GM13976 (cell line): ENCODE results near the gene EIF3C.
"Not testable (repeated sequence)": the region's sequence is repeated elsewhere in the genome, so short reads cannot be mapped to it uniquely, and the experiment has no call there.

Experiments
- DNase-seq: peaks from one replicate; pipeline ENCODE4 v3.0.0; 2012; ENCODE audit warnings: low spot score
- in situ Hi-C: fragments of 300-500 bp; cut with MboI; formaldehyde crosslinking; loops from one replicate; pipeline ENCODE4 v1.12.0; 2022; ENCODE audit warnings: low sequenced_read_pairs, mixed read lengths, inconsistent platforms; ENCODE audit not compliant: unreplicated experiment

The EIF3C gene

DNA sequence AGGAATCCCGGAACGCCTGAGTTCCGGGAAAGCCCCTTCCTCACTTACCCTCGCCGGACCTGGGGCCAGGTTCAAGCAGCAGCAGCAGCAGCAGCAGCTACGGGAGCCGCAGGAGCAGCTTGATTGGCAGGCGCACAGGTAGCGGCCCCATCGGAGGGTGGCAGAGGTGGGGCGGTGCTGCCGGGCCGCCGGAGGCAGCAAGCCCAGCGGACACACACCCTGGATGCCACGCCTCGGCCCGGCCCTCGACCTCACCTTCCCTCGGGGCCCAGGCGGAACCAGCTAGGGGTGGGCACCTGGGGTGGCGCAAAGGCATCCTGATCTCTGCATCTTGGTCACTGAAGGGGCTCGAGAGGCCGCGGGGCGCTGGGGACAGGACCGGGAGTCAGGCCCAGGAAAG lies 29.4 kb downstream of the EIF3C start:
- in situ Hi-C loops, DNase-seq: not testable (repeated sequence)

DNA sequence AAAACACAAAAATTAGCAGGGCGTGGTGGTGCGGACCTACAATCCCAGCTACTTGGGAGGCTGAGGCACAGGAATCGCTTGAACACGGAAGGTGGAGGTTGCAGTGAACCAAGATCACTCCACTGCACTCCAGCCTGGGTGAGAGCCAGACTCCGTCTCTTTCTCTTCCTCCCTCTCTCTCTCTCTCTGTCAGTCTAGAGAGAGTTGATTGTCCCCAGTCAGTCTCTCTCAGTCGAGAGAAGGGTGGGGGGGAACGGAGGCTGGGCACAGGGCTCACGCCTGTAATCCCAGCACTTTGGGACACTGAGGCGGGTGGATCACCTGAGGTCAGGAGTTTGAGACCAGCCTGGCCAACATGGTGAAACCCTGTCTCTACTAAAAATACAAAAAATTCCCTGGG lies 30.0 kb downstream of the EIF3C start:
- in situ Hi-C loops, DNase-seq: not testable (repeated sequence)

DNA sequence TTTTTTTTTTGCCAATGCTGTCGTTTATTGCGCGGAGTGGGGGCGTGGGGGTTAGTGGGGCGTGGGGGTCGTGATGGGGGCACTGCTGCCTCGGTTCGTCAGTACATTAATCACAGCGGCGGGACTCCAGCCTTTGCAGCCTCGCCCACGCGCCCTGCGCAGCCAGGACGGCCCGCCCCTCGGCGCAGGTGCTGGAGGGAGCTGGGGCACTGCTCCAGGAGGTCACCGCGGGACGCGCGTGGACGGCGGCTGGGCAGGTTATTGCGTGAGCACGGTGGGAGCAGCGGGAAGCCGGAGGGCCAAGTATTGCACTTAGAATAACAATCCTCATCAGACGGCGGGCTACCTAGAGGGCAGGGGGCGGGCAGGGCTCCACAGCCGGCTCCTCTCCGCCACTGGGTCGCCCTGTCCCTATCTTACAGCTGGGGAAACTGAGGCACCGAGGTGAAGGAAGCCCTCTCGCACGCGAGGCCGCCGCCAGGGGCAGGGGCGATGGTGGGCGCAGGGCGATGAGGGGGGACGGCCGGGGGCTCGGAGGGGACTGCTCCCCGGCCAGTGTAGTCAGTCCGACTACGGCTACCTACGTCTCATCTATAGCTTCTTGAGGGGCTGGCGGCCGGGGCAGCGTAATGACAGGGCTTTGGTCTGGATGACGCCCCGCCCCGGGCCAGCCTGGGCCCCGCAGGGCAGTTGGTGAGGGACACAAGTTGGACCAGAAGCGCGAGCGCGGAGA lies 35.5 kb downstream of the EIF3C start:
- in situ Hi-C loops, DNase-seq: not testable (repeated sequence)

DNA sequence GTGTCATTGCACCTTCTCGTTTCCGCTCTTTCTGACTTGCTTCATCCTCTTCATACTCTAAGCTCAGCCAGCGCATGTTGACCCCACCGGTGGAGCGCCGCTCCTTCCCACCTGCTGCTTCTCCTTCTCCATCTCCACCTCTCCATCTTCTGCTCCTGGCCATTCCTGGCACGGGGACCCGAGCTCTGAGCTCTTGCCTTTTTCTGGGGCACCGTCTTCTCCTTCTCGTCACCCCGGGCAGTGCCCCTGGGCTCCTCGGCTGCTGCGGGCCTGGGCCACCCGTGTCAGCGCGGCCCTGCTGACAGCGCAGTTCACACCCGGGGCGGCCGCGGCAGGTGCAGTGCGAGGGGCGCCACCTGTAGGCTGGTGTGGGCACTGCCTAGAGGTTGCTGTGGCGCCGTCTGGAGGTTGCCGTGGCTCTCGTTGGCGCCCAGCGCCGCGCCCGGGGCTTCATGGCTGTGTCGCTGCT lies 38.8 kb downstream of the EIF3C start:
- DNase-seq, in situ Hi-C loops: not testable (repeated sequence)

DNA sequence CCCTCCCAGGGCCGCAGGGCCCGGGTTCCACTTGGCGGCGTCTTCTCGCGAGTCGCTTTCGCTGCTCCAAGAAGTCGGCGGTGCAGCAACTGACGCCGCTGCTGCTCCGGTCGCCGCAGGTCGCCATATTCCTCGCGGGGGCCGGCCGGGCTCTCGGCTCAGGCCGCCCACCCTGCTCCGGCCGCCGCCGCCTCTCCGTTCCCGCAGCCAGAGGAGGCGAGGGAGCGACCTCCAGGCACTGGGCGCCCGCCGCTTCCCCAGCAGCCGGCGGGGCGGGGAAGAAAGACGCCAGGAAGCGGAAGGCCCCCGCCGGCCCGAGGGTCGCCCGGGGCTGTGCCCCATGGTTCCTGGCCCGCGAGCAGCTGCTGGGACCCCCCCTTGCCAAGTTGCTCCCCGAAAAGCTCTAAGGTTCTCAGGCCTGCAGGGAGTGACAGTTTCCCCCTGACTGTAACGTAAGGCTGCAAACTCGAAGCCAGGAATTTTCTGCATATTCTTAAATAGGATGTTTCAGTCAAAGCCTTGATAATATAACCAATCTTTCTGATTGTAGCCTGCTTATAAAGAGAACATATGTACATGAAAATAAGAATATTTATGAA lies 39.3 kb downstream of the EIF3C start:
- in situ Hi-C loops, DNase-seq: not testable (repeated sequence)

DNA sequence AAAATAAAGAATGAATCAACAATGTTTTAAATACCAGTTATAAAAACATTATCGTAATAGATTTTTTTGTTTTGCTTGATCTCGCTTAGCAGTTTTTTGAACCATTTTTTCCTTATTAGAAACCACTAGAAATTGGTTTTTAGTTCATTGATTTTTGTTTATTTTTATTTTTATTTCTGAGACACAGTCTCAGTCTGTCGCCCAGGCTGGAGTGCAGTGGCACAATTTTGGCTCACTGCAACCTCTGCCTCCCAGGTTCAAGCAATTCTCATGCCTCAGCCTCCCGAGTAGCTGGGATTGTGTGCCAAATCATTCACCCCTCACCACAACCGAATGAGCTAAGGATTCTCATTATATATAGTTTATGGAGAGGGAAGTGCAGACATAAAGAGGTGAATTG lies 40.2 kb downstream of the EIF3C start, which contains the start of gene NPIPB9:
TSS of gene NPIPB9 (plus strand) at position 301 of the 400 bp plus-strand sequence.
- in situ Hi-C loops, DNase-seq: not testable (repeated sequence)

DNA sequence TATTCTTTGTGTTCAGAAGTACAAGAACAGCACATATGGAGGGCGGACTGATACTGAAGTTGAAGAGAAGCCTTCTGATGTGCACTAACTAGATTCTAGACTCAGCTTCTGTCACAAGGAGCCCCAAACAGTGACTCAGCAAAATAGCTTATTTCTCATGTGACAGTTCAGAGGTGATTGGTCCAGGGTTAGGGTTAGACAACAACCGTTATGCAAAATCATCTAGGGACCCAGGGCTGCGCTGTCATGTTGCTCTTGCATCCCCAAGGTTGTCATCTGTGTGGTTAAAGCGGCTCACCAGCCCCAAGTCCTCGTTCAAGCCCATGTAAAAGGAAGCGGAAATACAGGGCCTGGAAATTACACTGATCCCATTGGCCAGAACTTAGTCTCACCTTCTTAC lies 70.4 kb downstream of the EIF3C start:
- DNase-seq, in situ Hi-C loops: not testable (repeated sequence)

DNA sequence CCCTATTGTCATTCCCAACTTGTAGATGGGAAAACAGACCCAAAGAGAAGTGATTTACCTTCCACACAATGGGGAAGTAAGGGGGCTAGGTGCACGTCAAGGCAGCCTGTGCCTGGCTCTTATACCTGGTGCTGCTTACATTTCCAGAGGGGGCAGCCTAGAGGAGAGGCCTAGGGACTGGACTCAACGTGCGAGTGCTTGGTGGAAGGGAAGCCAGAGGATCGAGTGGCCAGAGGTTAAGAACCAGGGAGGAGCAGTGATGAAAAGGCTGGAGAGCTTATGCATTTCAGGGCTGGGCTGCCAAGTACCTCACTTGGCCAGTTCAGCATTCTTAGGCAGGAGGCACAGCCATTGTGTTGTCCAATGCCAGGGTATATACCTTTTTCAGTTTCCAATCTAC lies 71.1 kb downstream of the EIF3C start:
- DNase-seq, in situ Hi-C loops: not testable (repeated sequence)
